ENCODE data around the gene LARP1B.

DNA sequence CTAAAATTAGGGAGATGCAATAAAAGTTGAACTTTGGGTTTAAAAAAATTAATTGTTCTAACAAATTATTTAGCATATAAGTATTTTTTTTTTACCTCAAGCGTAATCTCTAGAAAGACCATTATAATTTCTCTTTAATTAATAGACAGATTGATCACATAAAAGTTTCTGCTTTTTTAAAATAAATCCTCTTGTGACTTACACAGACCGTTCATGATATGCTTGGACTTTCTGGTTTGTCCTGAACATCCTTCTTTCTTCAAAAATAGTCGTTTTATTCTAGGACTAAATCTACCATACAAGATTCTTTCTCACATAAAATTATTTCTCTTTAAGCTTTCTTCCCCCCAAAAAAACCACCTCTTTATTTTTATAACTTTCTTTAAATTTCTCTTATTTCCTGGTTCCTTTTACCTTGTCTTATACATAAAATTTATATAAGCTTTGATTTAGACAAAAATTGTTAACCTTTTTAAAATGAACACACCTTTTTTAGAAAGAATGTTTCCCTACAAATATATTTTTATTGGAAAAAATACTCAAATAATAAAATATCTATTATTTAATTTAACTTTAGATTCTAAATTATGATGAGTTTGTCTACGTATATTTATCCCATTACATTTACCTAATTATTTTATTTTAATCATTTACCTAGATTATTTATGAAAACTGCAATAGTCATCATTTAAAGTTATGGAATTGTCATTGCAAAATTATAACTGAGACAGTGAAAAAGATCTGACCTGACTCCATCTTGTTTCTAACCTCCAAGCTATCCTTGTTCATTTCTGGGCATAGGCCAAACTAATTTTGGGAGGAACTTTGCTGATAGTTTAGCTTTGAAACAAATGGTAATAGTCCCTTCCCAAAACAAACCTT, 188.9 kb downstream of the LARP1B start:
- no peak for TF ChIP-seq CTCF (IDR thresholded peaks at IDR 0.05; ENCODE audit: poor library complexity, severe bottlenecking)
- no peak for TF ChIP-seq EZH2 (IDR thresholded peaks at IDR 0.05; ENCODE audit: borderline replicate concordance, insufficient read depth, low read length, poor library complexity, severe bottlenecking)
- no peak for TF ChIP-seq TAF1 (IDR thresholded peaks at IDR 0.05; ENCODE audit: low read depth)
- TF ChIP-seq RAD21 (conservative IDR thresholded peaks at IDR 0.05): no peak
- TF ChIP-seq EP300 (conservative IDR thresholded peaks at IDR 0.05; ENCODE audit: poor library complexity, severe bottlenecking): no peak
- no peak for TF ChIP-seq SMC3 (conservative IDR thresholded peaks at IDR 0.05; ENCODE audit: poor library complexity)
- TF ChIP-seq POLR2AphosphoS5 (IDR thresholded peaks at IDR 0.05): no peak
- no peak for TF ChIP-seq MXI1 (conservative IDR thresholded peaks at IDR 0.05; ENCODE audit: poor library complexity, severe bottlenecking)
